LNCAP (cell line): ENCODE results near the gene PRR5L.

Experiments used
- CTCF ChIP-seq: fragments of 450-650 bp; IDR thresholded peaks from 2 replicates; pipeline ENCODE4 v1.5.1; 2017; ENCODE audit warnings: mild to moderate bottlenecking

PRR5L gene

GRCh38 chr11:36295926-36296325 is at the start of gene PRR5L:
PRR5L (plus strand) TSS chr11:36296288; CDS start chr11:36401122, 104,834 bp downstream.
- TF ChIP-seq CTCF = no peak

- TF ChIP-seq CTCF = no peak
These were observed 48.6 kb upstream of the PRR5L start for GRCh38 chr11:36247493-36247892.

- no peak for TF ChIP-seq CTCF
These were observed 47.7 kb upstream of the PRR5L start for GRCh38 chr11:36248436-36248835.

GRCh38 chr11:36249246-36249645 is 46.8 kb upstream of the PRR5L start:
- no peak for TF ChIP-seq CTCF

- TF ChIP-seq CTCF = no peak
These were observed 44.3 kb upstream of the PRR5L start for GRCh38 chr11:36251823-36252222.

GRCh38 chr11:36253238-36253637 is 42.9 kb upstream of the PRR5L start:
- TF ChIP-seq CTCF = no peak

GRCh38 chr11:36254713-36255112 is 41.4 kb upstream of the PRR5L start:
- no peak for TF ChIP-seq CTCF

GRCh38 chr11:36257351-36257750 is 38.7 kb upstream of the PRR5L start:
- TF ChIP-seq CTCF = no peak
